PFSK-1 (cell line): Measurements from ENCODE around the gene SMTNL2.

ENCODE experiments used
- FOXP2 ChIP-seq: optimal IDR thresholded peaks from 2 replicates; pipeline ENCODE3; 2011; ENCODE audit warnings: borderline replicate concordance, control low read depth, inconsistent platforms; ENCODE audit not compliant: insufficient read depth; ENCODE audit errors: extremely low read length, extremely low read depth
- POLR2AphosphoS5 ChIP-seq: IDR thresholded peaks from 2 replicates; pipeline ENCODE4 v1.6.1; 2012; ENCODE audit warnings: low read depth, mild to moderate bottlenecking, control low read depth, low read length, moderate library complexity
- REST ChIP-seq, 2 experiments: IDR thresholded peaks; 2 replicates each; pipeline versions ENCODE4 v1.6.1 to v1.8.0; 2011 to 2012; ENCODE audit warnings: low read depth in 2 of 2, low read length in 2 of 2, control low read depth in 1 of 2, inconsistent platforms in 1 of 2, mild to moderate bottlenecking in 1 of 2, moderate library complexity in 1 of 2; ENCODE audit not compliant: insufficient read depth in 1 of 2
- SIN3A ChIP-seq: IDR thresholded peaks from 2 replicates; pipeline ENCODE4 v1.6.1; 2012; ENCODE audit warnings: mild to moderate bottlenecking, low read length, moderate library complexity, borderline replicate concordance; ENCODE audit not compliant: insufficient read depth
- TAF1 ChIP-seq: IDR thresholded peaks from 2 replicates; pipeline ENCODE4 v1.6.1; 2012; ENCODE audit warnings: low read length, control low read depth, borderline replicate concordance; ENCODE audit not compliant: insufficient read depth

Gene SMTNL2

GRCh38 chr17:4594406-4594805 is 10.1 kb downstream of the SMTNL2 start:
- no peak for TF ChIP-seq FOXP2
- no peak for TF ChIP-seq SIN3A
- TF ChIP-seq TAF1: no peak
- TF ChIP-seq REST (IDR thresholded peaks at IDR 0.05; ENCODE audit: insufficient read depth in 1 of 2, low read depth in 2 of 2, low read length in 2 of 2): no peak
- no peak for TF ChIP-seq POLR2AphosphoS5

- TF ChIP-seq SIN3A (no peak), POLR2AphosphoS5 (no peak), REST (IDR thresholded peaks at IDR 0.05; ENCODE audit: insufficient read depth in 1 of 2, low read depth in 2 of 2, low read length in 2 of 2) (no peak), FOXP2 (no peak), TAF1 (no peak)
Observed at GRCh38 chr17:4594931-4595684, 10.8 kb downstream of the SMTNL2 start.

GRCh38 chr17:4596636-4597380 is 12.5 kb downstream of the SMTNL2 start:
- TF ChIP-seq TAF1 (no peak), SIN3A (no peak)

- TF ChIP-seq FOXP2: no peak
Observed at GRCh38 chr17:4597975-4598374, 13.6 kb downstream of the SMTNL2 start.

GRCh38 chr17:4598776-4599504 is 14.6 kb downstream of the SMTNL2 start:
- TF ChIP-seq SIN3A (no peak), REST (IDR thresholded peaks at IDR 0.05; ENCODE audit: insufficient read depth in 1 of 2, low read depth in 2 of 2, low read length in 2 of 2) (no peak)
